Measurements from ENCODE around the gene CRAMP1. TPM values are rescaled to one million over a fixed set of nuclear protein-coding genes. Genes with fewer than 3 reads are reported as not detected.

CRAMP1 gene
- total and polyA plus RNA-seq, 12 donors = 4.3 to 19.0 (median 9.9) TPM

GRCh38 chr16:1677942-1678499 is 65.9 kb downstream of the CRAMP1 start, which contains the start of gene JPT2:
JPT2 (plus strand) TSS chr16:1678279; CDS start chr16:1678313, 34 bp downstream.
- DNase-seq = peak; percentile 96 to 99 (median 98)
- peak within 1 kb of the TSS in 3 of 4 donors; percentile 48 to 84 (median 64) for H3K4me3 ChIP-seq
- 0 to 1% (median 0%) methylated on average over 32 to 79 of the region's 79 CpGs for WGBS, 4 donors
- H3K27ac ChIP-seq = peak within 1 kb of the TSS in 4 of 5 donors; percentile 45 to 81 (median 62)
- intact Hi-C loops (cut with DNase I) = loop anchor here in 1 of 2 donors (10.0 kb wide), 1 partner anchor 67 kb away; no protein-coding TSS in a partner anchor
- peaks cover 0 to 25% of the 10 kb centered on the region in 2 donors for H3K36me3 ChIP-seq (replicated peaks in 1 of 2)
- H3K9me3 ChIP-seq (replicated peaks in 1 of 3) = no peaks in the 10 kb centered on the region
- H3K27me3 ChIP-seq = no peaks in the 10 kb centered on the region
- TF ChIP-seq POLR2A (IDR thresholded peaks at IDR 0.05) (peak in 1 of 2 donors; percentile 36), CTCF (IDR thresholded peaks at IDR 0.05) (no peak)
- peaks cover 0 to 11% of the 10 kb centered on the region in 2 donors for H3K4me1 ChIP-seq (replicated peaks in 1 of 2)

GRCh38 chr16:1678500-1679098 is 66.4 kb downstream of the CRAMP1 start:
- peak overlapping the region in 4 of 5 donors; percentile 45 to 81 (median 62) for H3K27ac ChIP-seq
- DNase-seq = peak; percentile 46 to 75 (median 60)
- H3K4me3 ChIP-seq = peak overlapping the region in 3 of 4 donors; percentile 48 to 84 (median 64)
- H3K4me1 ChIP-seq (replicated peaks in 1 of 2) = peaks cover 0 to 11% of the 10 kb centered on the region in 2 donors
- TF ChIP-seq POLR2A (IDR thresholded peaks at IDR 0.05) = no peak
- no peak for TF ChIP-seq CTCF (IDR thresholded peaks at IDR 0.05)
- intact Hi-C loops (cut with DNase I) = loop anchor here in 1 of 2 donors (10.0 kb wide), 1 partner anchor 66 kb away; no protein-coding TSS in a partner anchor
- H3K9me3 ChIP-seq (replicated peaks in 1 of 3) = no peaks in the 10 kb centered on the region
- WGBS, 4 donors = 1 to 5% (median 1%) methylated on average over 15 to 45 of the region's 45 CpGs
- peaks cover 0 to 22% of the 10 kb centered on the region in 2 donors for H3K36me3 ChIP-seq (replicated peaks in 1 of 2)
- no peaks in the 10 kb centered on the region for H3K27me3 ChIP-seq

GRCh38 chr16:1680361-1680760 is 68.2 kb downstream of the CRAMP1 start:
- intact Hi-C loops (cut with DNase I) = no loop called here
- no peak for TF ChIP-seq POLR2A (IDR thresholded peaks at IDR 0.05)
- no peak for TF ChIP-seq CTCF (IDR thresholded peaks at IDR 0.05)
- 94 to 97% (median 95%) methylated on average over 14 of the region's 14 CpGs for WGBS, 4 donors
- Histone ChIP-seq H3K36me3 (replicated peaks in 1 of 2) (peaks cover 0 to 18% of the 10 kb centered on the region in 2 donors), H3K27me3 (no peaks in the 10 kb centered on the region), H3K27ac (no peak overlapping the region), H3K9me3 (replicated peaks in 1 of 3) (no peaks in the 10 kb centered on the region), H3K4me1 (replicated peaks in 1 of 2) (peaks cover 0 to 11% of the 10 kb centered on the region in 2 donors), H3K4me3 (no peak overlapping the region)
- no peak for DNase-seq

- 90 to 95% (median 93%) methylated on average over 10 of the region's 10 CpGs for WGBS, 4 donors
- peaks cover 0 to 11% of the 10 kb centered on the region in 2 donors for H3K4me1 ChIP-seq (replicated peaks in 1 of 2)
- H3K36me3 ChIP-seq (replicated peaks in 1 of 2) = peaks cover 0 to 21% of the 10 kb centered on the region in 2 donors
- no peak overlapping the region for H3K27ac ChIP-seq
- TF ChIP-seq CTCF (IDR thresholded peaks at IDR 0.05) (no peak), POLR2A (IDR thresholded peaks at IDR 0.05) (no peak)
- intact Hi-C loops (cut with DNase I) = no loop called here
- H3K9me3 ChIP-seq (replicated peaks in 1 of 3) = no peaks in the 10 kb centered on the region
- no peak for DNase-seq
- no peak overlapping the region for H3K4me3 ChIP-seq
- H3K27me3 ChIP-seq = no peaks in the 10 kb centered on the region
These were observed 68.9 kb downstream of the CRAMP1 start for GRCh38 chr16:1681032-1681431.

Data from adrenal gland (tissue), 12 donors.